ENCODE data around the gene SH3BP5L. TPM values are rescaled to one million over a fixed set of nuclear protein-coding genes. Genes with fewer than 3 reads are reported as not detected.

Gene SH3BP5L
- total and polyA plus RNA-seq, 2 experiments from 2014 or later, result 6.5 to 17.2 TPM

DNA sequence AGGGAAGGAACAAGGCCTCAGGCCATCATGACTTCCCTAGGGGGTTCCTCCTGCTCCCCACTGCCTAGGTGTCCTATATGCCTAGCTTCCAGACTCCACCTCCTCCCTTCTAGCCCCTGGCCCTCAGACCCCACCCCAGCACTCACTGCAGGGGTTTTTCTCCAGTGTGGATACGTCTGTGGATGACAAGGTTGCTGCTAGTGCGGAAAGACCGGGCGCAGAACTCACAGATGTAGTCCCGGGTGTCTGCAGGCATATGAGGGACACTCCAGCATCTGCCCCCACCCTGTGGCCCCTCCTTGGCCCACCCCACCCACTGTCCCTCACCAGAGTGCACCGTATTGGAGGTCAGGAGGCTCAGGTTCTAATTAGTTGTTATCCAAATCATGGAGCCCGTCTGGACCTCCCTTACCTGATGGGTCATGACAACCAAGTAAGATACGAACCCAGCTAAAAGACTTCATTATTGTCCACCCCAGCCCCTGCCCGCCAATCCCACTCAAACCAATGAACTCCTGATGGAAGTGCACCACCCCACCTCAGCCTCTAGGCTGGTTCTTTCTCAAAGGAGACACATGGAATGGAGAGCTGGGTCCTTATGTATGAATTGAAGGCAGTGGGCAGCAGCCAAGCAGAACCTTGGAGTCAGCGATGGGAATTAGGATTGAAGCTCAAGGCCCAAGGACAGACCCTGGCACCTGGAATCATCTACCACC lies 25.0 kb upstream of the SH3BP5L start:
- H3K27me3 ChIP-seq, result no peaks in the 10 kb centered on the region
- no peak overlapping the region for H3K4me2 ChIP-seq
- no peaks in the 10 kb centered on the region for H3K9me3 ChIP-seq (ENCODE audit: low read depth)
- WGBS (ENCODE audit: low lambda C conversion rate, missing lambda C conversion rate), result 93% methylated on average over 10 of the region's 10 CpGs
- H3K79me2 ChIP-seq, result no peaks in the 10 kb centered on the region
- TF ChIP-seq EZH2 (IDR thresholded peaks at IDR 0.05; ENCODE audit: borderline replicate concordance) (no peak), CTCF (IDR thresholded peaks at IDR 0.05; ENCODE audit: poor library complexity) (no peak), EZH2phosphoT487 (IDR thresholded peaks at IDR 0.05; ENCODE audit: low read depth, severe bottlenecking, unreplicated experiment) (no peak)
- no peak overlapping the region for H3K27ac ChIP-seq
- no peak overlapping the region for H3K4me3 ChIP-seq
- H4K20me1 ChIP-seq (ENCODE audit: insufficient read depth, poor library complexity, severe bottlenecking), result no peaks in the 10 kb centered on the region
- no peaks in the 10 kb centered on the region for H3K9me2 ChIP-seq (replicated peaks; ENCODE audit: insufficient read depth)
- H3K36me3 ChIP-seq (replicated peaks; ENCODE audit: insufficient read depth, low read depth), result no peaks in the 10 kb centered on the region
- H3K4me1 ChIP-seq (ENCODE audit: insufficient read depth), result no peaks in the 10 kb centered on the region
- no peak overlapping the region for H2AFZ ChIP-seq
- no peak for DNase-seq (ENCODE audit: low spot score)

GRCh38 chr1:248850124-248850523 lies 24.4 kb upstream of the SH3BP5L start:
- WGBS (ENCODE audit: low lambda C conversion rate, missing lambda C conversion rate), result 90% methylated on average over 9 of the region's 9 CpGs
- Histone ChIP-seq H2AFZ (no peak overlapping the region), H3K4me1 (ENCODE audit: insufficient read depth) (no peaks in the 10 kb centered on the region), H4K20me1 (ENCODE audit: insufficient read depth, poor library complexity, severe bottlenecking) (no peaks in the 10 kb centered on the region), H3K27me3 (no peaks in the 10 kb centered on the region), H3K9me2 (replicated peaks; ENCODE audit: insufficient read depth) (no peaks in the 10 kb centered on the region), H3K79me2 (no peaks in the 10 kb centered on the region), H3K9me3 (ENCODE audit: low read depth) (no peaks in the 10 kb centered on the region), H3K27ac (no peak overlapping the region), H3K36me3 (replicated peaks; ENCODE audit: insufficient read depth, low read depth) (no peaks in the 10 kb centered on the region), H3K4me2 (no peak overlapping the region), H3K4me3 (no peak overlapping the region)
- TF ChIP-seq EZH2phosphoT487 (IDR thresholded peaks at IDR 0.05; ENCODE audit: low read depth, severe bottlenecking, unreplicated experiment), result no peak
- no peak for DNase-seq (ENCODE audit: low spot score)

DNA sequence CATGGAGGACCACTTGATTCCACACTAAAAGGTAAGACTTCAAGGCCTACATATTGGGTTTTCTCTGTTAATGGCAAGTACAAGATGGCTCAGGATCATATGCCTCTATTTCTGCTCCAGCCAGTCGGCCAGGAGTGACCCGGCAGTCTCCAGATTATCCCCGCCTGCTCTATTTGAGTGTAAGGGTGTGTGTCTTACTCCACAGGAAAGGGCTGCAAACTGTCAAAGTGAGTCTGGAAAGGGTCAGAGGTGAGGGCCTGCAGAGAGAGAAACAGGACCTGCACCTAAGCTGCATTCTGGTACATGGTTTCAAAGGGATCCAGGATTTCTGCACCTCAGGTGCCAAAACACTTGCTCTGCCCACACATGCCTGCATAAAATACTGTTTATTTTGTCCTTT lies 23.9 kb upstream of the SH3BP5L start:
- Histone ChIP-seq H3K79me2 (no peaks in the 10 kb centered on the region), H3K9me3 (ENCODE audit: low read depth) (no peaks in the 10 kb centered on the region), H3K9me2 (replicated peaks; ENCODE audit: insufficient read depth) (no peaks in the 10 kb centered on the region), H3K36me3 (replicated peaks; ENCODE audit: insufficient read depth, low read depth) (no peaks in the 10 kb centered on the region), H3K4me1 (ENCODE audit: insufficient read depth) (no peaks in the 10 kb centered on the region), H3K4me3 (no peak overlapping the region), H3K27me3 (no peaks in the 10 kb centered on the region), H4K20me1 (ENCODE audit: insufficient read depth, poor library complexity, severe bottlenecking) (no peaks in the 10 kb centered on the region), H2AFZ (no peak overlapping the region), H3K27ac (no peak overlapping the region), H3K4me2 (no peak overlapping the region)
- no peak for DNase-seq (ENCODE audit: low spot score)
- 71% methylated on average over 3 of the region's 3 CpGs for WGBS (ENCODE audit: low lambda C conversion rate, missing lambda C conversion rate)
- TF ChIP-seq EZH2 (IDR thresholded peaks at IDR 0.05; ENCODE audit: borderline replicate concordance) (no peak), CTCF (IDR thresholded peaks at IDR 0.05; ENCODE audit: poor library complexity) (no peak), EZH2phosphoT487 (IDR thresholded peaks at IDR 0.05; ENCODE audit: low read depth, severe bottlenecking, unreplicated experiment) (no peak)

DNA sequence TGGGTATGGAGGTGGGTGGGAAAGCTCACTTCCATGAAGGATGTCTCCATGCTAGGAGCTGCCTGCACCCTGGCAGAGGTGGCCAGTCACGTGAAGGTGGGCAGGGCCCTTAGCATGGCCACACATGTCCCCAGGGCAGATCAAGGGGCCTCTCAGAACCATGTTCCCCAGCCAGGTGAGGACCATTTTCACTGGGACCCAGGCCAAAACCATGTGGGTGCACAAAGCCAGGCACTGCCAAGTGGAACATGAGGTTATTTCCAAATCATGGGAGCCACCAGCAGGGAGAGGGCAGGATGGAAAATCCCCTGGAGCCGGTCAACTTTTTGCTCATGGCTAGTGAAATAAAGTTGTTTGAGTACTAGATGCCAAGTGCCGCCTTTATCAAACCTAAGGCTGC lies 23.4 kb upstream of the SH3BP5L start:
- no peak for DNase-seq (ENCODE audit: low spot score)
- Histone ChIP-seq H3K4me3 (no peak overlapping the region), H4K20me1 (ENCODE audit: insufficient read depth, poor library complexity, severe bottlenecking) (no peaks in the 10 kb centered on the region), H3K27me3 (no peaks in the 10 kb centered on the region), H3K36me3 (replicated peaks; ENCODE audit: insufficient read depth, low read depth) (no peaks in the 10 kb centered on the region), H3K27ac (no peak overlapping the region), H3K9me2 (replicated peaks; ENCODE audit: insufficient read depth) (no peaks in the 10 kb centered on the region), H2AFZ (no peak overlapping the region), H3K79me2 (peaks cover 4% of the 10 kb centered on the region), H3K4me1 (ENCODE audit: insufficient read depth) (no peaks in the 10 kb centered on the region), H3K4me2 (no peak overlapping the region), H3K9me3 (ENCODE audit: low read depth) (no peaks in the 10 kb centered on the region)
- WGBS (ENCODE audit: low lambda C conversion rate, missing lambda C conversion rate), result 91% methylated on average over 3 of the region's 3 CpGs
- TF ChIP-seq CTCF (IDR thresholded peaks at IDR 0.05; ENCODE audit: poor library complexity) (no peak), EZH2phosphoT487 (IDR thresholded peaks at IDR 0.05; ENCODE audit: low read depth, severe bottlenecking, unreplicated experiment) (no peak), EZH2 (IDR thresholded peaks at IDR 0.05; ENCODE audit: borderline replicate concordance) (no peak)
